ENCODE results near the gene G2E3.

DNA sequence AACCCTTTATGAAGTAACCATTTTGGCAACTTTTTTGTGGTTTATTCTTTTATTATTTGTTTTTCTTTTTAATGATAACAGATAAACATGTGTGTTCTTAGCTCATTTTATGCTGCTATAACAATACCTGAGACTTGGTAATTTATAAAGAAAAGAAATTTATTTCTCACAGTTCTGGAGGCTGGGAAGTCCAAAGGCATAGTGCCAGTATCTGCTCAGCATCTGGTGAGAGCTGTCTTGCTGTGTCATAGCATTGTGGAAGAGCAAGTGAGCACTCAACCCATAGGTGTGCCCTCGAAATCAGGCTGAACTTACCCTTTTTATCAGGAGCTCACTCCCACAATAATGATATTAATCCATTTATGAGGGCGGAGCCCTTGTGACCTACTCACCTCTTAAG lies 55.2 kb downstream of the G2E3 start:
- no peak for TF ChIP-seq POLR2AphosphoS5 (IDR thresholded peaks at IDR 0.05)
- TF ChIP-seq POLR2A (IDR thresholded peaks at IDR 0.05), result no peak
